ENCODE measurements around the gene TMEM229B.

TMEM229B gene

GRCh38 chr14:67477926-67478799 lies 10.4 kb downstream of the TMEM229B start:
- H3K9ac ChIP-seq (ENCODE audit: insufficient read length): no peak overlapping the region
- no peak overlapping the region for H3K4me3 ChIP-seq
- no peaks in the 10 kb centered on the region for H3K36me3 ChIP-seq (ENCODE audit: insufficient read depth, low read length)
- TF ChIP-seq FOXP2 (optimal IDR thresholded peaks at IDR 0.05; ENCODE audit: control extremely low read depth, extremely low read length, insufficient read depth): no peak
- TF ChIP-seq EZH2 (IDR thresholded peaks at IDR 0.05): no peak
- no peak for TF ChIP-seq POLR2AphosphoS5 (IDR thresholded peaks at IDR 0.05; ENCODE audit: borderline replicate concordance, low read depth, low read length)
- H3K9me3 ChIP-seq (ENCODE audit: low read depth, low read length): no peaks in the 10 kb centered on the region
- H3K27ac ChIP-seq: no peak overlapping the region
- DNase-seq (ENCODE audit: low read depth, low spot score): no peak

DNA sequence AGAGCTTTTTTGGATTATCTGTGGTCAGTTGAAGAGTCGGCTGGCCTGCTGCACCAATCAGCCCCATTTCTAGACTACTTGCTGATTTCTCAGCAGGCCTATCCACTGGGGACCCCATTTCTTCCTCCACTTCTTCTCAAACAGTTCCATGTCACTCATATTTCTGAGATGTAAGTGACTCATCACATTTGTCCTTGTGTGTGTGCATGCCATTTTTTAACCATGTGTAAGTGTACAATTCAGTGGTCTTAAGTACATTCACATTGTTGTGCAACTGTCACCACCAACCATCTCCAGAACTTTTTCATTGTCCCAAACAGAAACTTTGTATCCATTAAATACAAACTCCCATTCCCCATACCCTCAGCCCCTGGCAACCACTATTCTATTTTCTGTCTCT lies 14.2 kb downstream of the TMEM229B start:
- DNase-seq (ENCODE audit: low read depth, low spot score): no peak
- no peak overlapping the region for H3K27ac ChIP-seq
- H3K36me3 ChIP-seq (ENCODE audit: insufficient read depth, low read length): no peaks in the 10 kb centered on the region
- no peak overlapping the region for H3K4me3 ChIP-seq
- no peak for TF ChIP-seq FOXP2 (optimal IDR thresholded peaks at IDR 0.05; ENCODE audit: control extremely low read depth, extremely low read length, insufficient read depth)
- no peak for TF ChIP-seq EZH2 (IDR thresholded peaks at IDR 0.05)
- no peak for TF ChIP-seq POLR2AphosphoS5 (IDR thresholded peaks at IDR 0.05; ENCODE audit: borderline replicate concordance, low read depth, low read length)
- no peak overlapping the region for H3K9ac ChIP-seq (ENCODE audit: insufficient read length)
- no peaks in the 10 kb centered on the region for H3K9me3 ChIP-seq (ENCODE audit: low read depth, low read length)

DNA sequence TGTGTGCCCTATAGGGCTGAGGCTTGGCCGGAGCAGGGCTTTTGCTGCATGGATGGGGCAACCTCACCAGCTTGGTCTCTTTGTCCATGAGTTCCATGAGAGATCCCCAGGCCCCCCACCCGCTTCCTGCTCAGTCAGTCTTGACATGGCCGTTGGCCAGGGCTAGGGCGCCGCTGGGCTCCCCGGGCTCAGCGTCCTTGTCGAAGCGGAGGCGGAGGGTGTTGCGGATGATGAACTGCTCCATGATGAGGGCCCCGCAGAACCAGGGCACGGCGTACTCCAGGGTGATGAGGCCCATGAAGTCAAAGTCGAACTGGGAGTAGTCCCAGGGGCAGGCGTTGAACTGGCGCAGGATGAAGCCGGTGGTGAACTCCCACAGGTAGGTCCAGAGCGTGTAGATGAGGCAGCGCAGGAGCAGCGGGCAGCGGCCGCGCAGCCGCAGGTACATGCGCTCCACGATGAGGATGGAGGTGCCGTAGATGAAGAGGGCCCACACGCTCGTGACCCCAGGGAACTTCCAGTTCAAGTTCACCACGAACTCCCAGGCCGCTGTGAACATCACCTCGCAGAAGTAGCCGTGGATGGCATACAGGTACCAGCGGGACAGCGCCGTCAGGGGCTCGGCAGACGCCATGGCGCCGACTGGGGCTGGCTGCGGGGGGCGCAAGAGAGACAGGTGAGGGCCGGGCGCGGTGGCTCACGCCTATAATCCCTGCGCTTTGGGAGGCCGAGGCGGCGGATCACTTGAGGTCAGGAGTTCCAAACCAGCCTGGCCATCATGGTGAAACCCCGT lies 15.0 kb downstream of the TMEM229B start:
- Histone ChIP-seq H3K9me3 (ENCODE audit: low read depth, low read length) (no peaks in the 10 kb centered on the region), H3K4me3 (no peak overlapping the region), H3K36me3 (ENCODE audit: insufficient read depth, low read length) (no peaks in the 10 kb centered on the region), H3K27ac (no peak overlapping the region), H3K9ac (ENCODE audit: insufficient read length) (no peak overlapping the region)
- TF ChIP-seq FOXP2 (optimal IDR thresholded peaks at IDR 0.05; ENCODE audit: control extremely low read depth, extremely low read length, insufficient read depth) (no peak), EZH2 (IDR thresholded peaks at IDR 0.05) (no peak), POLR2AphosphoS5 (IDR thresholded peaks at IDR 0.05; ENCODE audit: borderline replicate concordance, low read depth, low read length) (no peak)
- DNase-seq (ENCODE audit: low read depth, low spot score): no peak

DNA sequence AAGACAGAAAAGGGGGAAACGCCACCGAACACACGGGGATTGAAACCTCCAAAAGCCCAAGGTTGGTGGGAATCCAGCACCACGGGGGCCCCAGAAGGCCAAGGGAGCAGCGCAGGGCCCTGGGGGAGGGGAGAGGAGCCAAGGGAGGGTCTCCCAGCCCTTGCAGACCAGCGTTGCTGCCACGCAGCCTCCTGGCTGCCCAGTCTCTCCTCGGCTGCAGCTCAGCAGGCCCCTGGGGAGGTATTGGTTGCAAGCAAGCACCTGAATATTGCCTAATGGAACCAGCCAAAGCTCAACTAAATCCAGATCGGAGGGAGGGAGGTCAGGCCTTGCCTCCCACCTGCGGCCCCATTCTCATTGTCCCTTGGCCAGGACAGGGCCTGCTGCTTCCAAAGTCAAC lies 15.8 kb downstream of the TMEM229B start:
- no peak overlapping the region for H3K27ac ChIP-seq
- H3K4me3 ChIP-seq: no peak overlapping the region
- TF ChIP-seq EZH2 (IDR thresholded peaks at IDR 0.05) (no peak), FOXP2 (optimal IDR thresholded peaks at IDR 0.05; ENCODE audit: control extremely low read depth, extremely low read length, insufficient read depth) (no peak), POLR2AphosphoS5 (IDR thresholded peaks at IDR 0.05; ENCODE audit: borderline replicate concordance, low read depth, low read length) (no peak)
- H3K9me3 ChIP-seq (ENCODE audit: low read depth, low read length): no peaks in the 10 kb centered on the region
- no peak overlapping the region for H3K9ac ChIP-seq (ENCODE audit: insufficient read length)
- no peaks in the 10 kb centered on the region for H3K36me3 ChIP-seq (ENCODE audit: insufficient read depth, low read length)
- no peak for DNase-seq (ENCODE audit: low read depth, low spot score)

GRCh38 chr14:67469954-67470353 lies 18.6 kb downstream of the TMEM229B start:
- no peak for TF ChIP-seq EZH2 (IDR thresholded peaks at IDR 0.05)
- no peak for TF ChIP-seq POLR2AphosphoS5 (IDR thresholded peaks at IDR 0.05; ENCODE audit: borderline replicate concordance, low read depth, low read length)
- no peak for TF ChIP-seq FOXP2 (optimal IDR thresholded peaks at IDR 0.05; ENCODE audit: control extremely low read depth, extremely low read length, insufficient read depth)
- no peak overlapping the region for H3K9ac ChIP-seq (ENCODE audit: insufficient read length)

DNA sequence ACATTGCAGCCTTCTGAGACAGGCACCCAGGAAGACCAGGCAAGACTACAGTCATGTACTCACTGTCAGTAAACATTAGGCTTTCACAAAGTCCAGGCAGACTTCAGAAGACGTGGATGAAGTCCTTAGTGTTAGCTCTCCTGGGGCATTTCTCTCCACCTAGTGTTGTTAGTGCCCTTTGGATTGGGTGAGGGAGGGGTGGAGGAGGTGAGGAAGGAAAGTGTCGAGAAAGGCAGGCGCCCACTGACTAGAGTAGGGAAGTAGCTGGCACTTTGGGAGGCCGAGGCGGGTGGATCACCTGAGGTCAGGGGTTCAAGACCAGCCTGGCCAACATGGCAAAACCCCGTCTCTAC lies 20.2 kb downstream of the TMEM229B start:
- no peaks in the 10 kb centered on the region for H3K9me3 ChIP-seq (ENCODE audit: low read depth, low read length)
- no peaks in the 10 kb centered on the region for H3K36me3 ChIP-seq (ENCODE audit: insufficient read depth, low read length)
- H3K27ac ChIP-seq: no peak overlapping the region
- DNase-seq (ENCODE audit: low read depth, low spot score): no peak
- H3K9ac ChIP-seq (ENCODE audit: insufficient read length): no peak overlapping the region
- no peak for TF ChIP-seq EZH2 (IDR thresholded peaks at IDR 0.05)
- no peak for TF ChIP-seq POLR2AphosphoS5 (IDR thresholded peaks at IDR 0.05; ENCODE audit: borderline replicate concordance, low read depth, low read length)
- TF ChIP-seq FOXP2 (optimal IDR thresholded peaks at IDR 0.05; ENCODE audit: control extremely low read depth, extremely low read length, insufficient read depth): no peak
- H3K4me3 ChIP-seq: no peak overlapping the region

More at GRCh38 chr14:67469954-67470353, 18.6 kb downstream of the TMEM229B start:
- H3K27ac ChIP-seq: no peak overlapping the region
- H3K4me3 ChIP-seq: no peak overlapping the region
- no peaks in the 10 kb centered on the region for H3K9me3 ChIP-seq (ENCODE audit: low read depth, low read length)
- H3K36me3 ChIP-seq (ENCODE audit: insufficient read depth, low read length): no peaks in the 10 kb centered on the region
- DNase-seq (ENCODE audit: low read depth, low spot score): no peak

DNA sequence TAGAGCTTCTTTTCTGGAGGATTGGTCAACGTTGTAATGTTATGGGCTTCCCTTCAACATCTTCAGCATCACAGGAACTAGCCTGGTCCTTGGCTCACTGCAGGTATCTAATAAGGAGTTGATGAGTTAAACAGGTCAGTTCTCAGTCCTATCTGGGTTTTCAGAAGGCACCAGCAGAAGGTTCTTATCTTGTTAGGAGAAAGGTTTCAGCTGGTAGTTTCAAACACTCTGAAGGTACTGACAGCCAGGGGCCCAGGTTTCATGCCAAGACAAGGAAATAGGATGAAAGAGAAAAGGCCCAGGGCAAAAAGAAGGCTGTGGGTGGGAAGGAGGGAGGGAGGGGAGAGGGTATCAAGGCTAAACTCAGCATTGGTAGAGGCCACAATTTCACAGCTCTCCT lies 21.4 kb downstream of the TMEM229B start:
- TF ChIP-seq POLR2AphosphoS5 (IDR thresholded peaks at IDR 0.05; ENCODE audit: borderline replicate concordance, low read depth, low read length) (no peak), FOXP2 (optimal IDR thresholded peaks at IDR 0.05; ENCODE audit: control extremely low read depth, extremely low read length, insufficient read depth) (no peak), EZH2 (IDR thresholded peaks at IDR 0.05) (no peak)
- H3K4me3 ChIP-seq: no peak overlapping the region
- no peak overlapping the region for H3K9ac ChIP-seq (ENCODE audit: insufficient read length)

DNA sequence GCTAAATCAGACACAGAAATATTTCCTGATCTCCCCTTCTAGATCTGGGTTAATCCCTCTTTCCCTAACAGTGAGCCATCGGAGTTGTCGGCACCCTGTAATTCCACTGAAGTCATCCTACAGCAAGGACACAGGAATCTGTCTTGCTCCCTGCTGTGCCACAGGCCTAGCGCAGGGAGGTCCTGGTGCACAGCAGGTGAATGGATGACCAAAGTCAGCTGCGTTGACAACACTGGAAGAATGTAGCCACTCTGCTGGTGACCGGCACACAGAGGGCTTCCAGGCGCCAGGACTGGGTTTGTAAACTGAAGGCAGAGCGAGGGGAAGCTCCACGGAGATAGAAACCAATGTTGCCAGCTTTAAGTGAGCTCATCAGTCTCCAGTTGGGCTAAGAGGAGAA lies 23.6 kb downstream of the TMEM229B start:
- H3K27ac ChIP-seq: no peak overlapping the region
- no peak for DNase-seq (ENCODE audit: low read depth, low spot score)
- TF ChIP-seq EZH2 (IDR thresholded peaks at IDR 0.05) (no peak), FOXP2 (optimal IDR thresholded peaks at IDR 0.05; ENCODE audit: control extremely low read depth, extremely low read length, insufficient read depth) (no peak), POLR2AphosphoS5 (IDR thresholded peaks at IDR 0.05; ENCODE audit: borderline replicate concordance, low read depth, low read length) (no peak)
- no peak overlapping the region for H3K9ac ChIP-seq (ENCODE audit: insufficient read length)
- no peaks in the 10 kb centered on the region for H3K36me3 ChIP-seq (ENCODE audit: insufficient read depth, low read length)
- H3K4me3 ChIP-seq: no peak overlapping the region
- no peaks in the 10 kb centered on the region for H3K9me3 ChIP-seq (ENCODE audit: low read depth, low read length)

More for the DNA sequence above, 21.4 kb downstream of the TMEM229B start:
- Histone ChIP-seq H3K9me3 (ENCODE audit: low read depth, low read length) (no peaks in the 10 kb centered on the region), H3K27ac (no peak overlapping the region), H3K36me3 (ENCODE audit: insufficient read depth, low read length) (no peaks in the 10 kb centered on the region)
- DNase-seq (ENCODE audit: low read depth, low spot score): no peak

All from SK-N-MC (cell line).